D341Med (cell line): ENCODE data around the gene BCL2L12.

ENCODE experiments used
- DNase-seq: peaks from one replicate; pipeline ENCODE4 v3.0.0; 2012; ENCODE audit warnings: low spot score

BCL2L12 gene

DNA sequence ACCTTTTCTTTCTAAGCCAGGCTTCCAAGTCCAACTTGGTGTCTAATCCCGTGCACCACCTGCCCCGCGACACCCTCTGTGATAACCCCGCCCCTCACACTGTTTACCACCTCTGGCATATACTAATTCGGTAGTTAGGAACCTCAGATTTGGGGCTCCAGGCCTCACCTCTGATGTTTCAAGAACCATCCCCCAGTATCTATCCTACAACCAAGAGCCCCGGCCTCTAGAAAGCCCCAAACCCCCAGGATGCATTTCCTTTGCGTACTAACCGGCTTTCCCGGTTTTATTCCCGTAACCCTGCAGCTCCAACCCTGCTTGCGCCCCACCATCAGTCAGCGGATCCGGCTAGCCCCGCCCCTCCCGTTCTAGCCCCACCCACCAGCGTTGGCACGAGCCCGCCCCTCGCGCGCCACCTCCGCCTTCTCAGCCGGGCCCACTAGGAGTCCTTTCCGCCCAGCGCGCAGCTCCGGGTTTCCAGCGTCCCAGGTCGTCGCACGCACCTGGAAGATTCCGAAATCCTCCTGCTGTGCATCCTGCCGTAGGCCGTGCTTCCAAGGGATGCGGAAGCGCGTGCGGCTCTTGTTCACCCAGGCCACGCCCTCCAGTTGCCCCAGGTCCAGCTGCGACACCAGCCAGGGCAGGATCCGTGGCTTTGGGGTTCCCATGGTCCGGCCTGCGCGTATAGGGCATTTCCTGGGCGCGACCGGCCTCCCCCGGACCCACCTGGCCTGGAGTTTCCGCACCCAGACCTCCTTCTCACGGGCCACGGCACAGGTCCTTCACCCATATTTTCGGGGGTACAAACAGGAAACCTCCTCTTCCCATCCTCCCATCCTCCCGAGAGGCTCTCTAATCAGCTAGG is 1.3 kb upstream of the BCL2L12 start:
- peak; percentile 94 for DNase-seq

GRCh38 chr19:49665036-49665350 is 740 bp upstream of the BCL2L12 start:
- no peak for DNase-seq

GRCh38 chr19:49666120-49666444 is 349 bp downstream of the BCL2L12 start:
- no peak for DNase-seq

GRCh38 chr19:49667473-49667872 is 1.7 kb downstream of the BCL2L12 start:
- no peak for DNase-seq

DNA sequence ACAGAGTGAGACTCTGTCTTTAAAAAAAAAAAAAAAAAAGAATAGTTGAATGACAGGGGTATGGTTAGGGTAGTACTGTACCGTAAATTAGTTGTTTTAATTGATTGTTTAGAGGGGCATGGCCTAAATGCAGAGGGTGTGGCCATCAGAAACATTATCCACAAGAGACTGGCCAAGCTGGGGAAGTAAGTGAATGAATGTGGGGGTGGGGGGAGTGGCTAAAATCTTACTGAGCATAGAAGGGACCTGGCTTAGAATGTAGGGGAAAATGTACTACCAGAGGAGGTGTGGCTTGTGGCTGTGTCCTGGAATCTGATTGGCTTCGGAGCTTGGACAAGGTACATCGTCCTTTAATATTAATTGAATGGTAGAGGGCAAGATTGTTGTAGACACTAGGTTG is 3.8 kb downstream of the BCL2L12 start:
- DNase-seq = no peak

DNA sequence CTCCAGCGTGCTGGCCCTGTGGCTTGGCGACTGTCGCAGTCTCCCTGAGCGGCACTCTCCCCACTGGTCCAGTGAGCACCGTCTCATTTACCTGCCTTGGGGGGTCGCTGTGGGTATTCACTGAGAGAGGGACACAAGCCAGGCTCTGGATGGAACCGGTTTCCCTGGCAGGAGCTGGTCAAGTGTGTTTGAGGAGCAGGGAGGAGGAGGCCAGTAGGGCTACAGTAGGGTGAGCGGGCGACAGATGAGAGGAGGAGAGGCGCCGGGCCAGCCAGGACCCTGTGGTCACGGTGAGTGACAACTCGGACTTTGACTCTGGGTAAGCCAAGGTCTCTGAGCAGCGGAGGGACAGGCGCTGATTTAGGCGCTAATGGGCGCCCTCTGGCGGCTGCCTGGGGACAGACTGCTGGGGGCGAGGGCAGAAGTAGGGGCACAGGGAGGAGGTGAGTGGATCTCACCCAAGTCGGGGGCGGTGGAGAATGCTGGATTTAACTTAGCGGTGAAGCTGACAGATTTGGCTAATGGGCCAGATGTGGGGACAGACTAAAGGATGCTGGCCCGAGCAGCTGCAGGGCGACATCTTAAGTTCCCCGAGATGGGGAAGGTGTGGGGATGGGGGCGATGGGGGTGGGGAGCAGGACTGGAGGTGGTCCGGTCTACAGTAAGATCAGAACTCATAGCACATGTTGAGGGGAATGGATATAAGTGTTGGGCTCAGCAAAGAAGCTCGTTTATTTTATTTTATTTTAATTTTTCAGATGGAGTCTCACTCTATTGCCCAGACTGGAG is 6.6 kb downstream of the BCL2L12 start:
- peak; percentile 88 for DNase-seq

- DNase-seq = peak; percentile 79
Observed at GRCh38 chr19:49676136-49676783, 10.5 kb downstream of the BCL2L12 start.

DNA sequence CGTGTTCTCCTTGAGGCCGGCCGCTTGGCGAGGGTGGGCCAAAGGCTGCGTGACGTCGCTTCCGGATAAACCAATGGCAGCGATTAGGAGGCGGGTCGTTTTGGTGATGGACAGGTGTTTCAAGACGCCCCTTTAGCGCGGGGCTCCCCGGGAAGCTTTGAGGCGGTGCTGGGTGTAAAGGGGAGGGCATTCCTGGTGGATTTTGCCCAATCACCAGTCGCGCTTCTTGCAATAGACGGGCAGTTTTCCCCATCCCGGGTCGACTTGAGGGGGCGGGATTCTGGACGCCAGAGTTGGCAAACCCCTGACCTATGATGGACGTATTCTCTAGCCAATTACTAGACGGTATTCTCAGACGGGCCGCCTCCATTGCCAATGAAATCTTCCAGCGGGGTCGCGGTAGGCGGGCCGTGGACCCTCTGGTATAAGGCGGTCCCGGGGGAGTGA is 11.1 kb downstream of the BCL2L12 start:
- DNase-seq = peak; percentile 90

DNA sequence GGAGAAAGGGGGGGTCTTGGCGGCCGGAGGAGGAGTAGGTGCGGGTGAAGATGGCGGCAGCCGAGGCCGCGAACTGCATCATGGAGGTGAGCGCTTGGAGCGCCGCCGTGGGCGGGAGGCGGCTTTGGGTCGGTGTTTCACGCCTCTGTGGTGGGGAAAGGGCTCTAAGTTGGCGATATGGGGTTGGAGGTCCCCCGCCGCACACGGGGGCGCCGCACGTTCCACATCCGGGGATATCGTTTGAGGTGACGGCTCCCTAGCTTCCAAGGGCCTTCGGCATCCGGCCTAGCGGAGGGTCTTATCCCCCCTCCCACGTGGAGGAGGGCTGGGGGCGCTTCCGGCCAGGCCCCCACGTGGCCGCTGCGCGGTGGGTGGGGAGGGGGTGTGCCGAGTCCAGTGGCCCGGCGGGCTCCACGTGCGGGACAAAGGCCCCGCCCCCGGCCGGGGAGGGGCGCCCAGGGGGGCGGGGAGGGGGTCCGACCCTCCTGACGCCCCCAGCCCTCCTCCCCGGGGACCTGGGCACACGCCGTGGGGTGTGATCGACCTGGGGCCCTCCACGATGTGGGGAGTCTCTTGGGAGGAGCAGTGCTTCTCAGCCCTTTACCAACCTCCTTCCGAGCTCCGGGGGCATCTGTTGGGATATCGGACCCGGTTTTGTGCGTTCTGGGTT is 11.6 kb downstream of the BCL2L12 start, which contains the start of gene PRMT1:
Gene PRMT1, plus strand, starts transcription at position 41 of the 670 bp plus-strand sequence. Its CDS starts 10 bp downstream, at position 51.
- peak; percentile 67 for DNase-seq

GRCh38 chr19:49677901-49678674 is 12.4 kb downstream of the BCL2L12 start:
- peak; percentile 65 for DNase-seq

GRCh38 chr19:49678985-49679770 is 13.4 kb downstream of the BCL2L12 start:
- DNase-seq = peak; percentile 59

DNA sequence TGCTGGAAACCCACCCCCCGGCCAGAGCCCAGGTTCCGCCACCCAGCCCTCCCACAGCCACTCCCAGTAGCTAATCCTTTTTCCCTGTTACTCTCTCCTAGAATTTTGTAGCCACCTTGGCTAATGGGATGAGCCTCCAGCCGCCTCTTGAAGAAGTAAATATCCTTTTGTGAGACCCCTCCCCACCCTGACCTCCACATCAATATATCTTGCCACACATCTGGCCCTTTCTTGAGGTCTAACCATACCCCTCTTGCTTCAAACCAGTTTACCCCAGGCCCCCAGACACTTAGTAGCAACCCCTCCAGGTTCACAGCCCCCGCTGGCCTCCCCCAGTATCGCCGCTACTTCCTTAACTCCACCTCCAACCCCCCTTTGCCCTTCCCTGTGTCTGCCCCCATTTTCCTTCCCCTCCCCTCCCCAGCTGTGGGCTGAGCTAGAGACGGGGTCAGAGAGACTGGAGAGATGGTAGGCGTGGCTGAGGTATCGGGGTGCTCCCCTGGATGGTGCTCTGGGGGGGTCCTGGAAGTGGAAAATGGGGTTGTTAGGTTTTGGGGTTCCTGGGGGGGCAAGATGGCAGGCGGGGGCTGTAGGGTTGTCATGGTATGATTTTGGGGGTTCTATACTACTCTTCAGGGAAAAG is 14.2 kb downstream of the BCL2L12 start:
- no peak for DNase-seq

DNA sequence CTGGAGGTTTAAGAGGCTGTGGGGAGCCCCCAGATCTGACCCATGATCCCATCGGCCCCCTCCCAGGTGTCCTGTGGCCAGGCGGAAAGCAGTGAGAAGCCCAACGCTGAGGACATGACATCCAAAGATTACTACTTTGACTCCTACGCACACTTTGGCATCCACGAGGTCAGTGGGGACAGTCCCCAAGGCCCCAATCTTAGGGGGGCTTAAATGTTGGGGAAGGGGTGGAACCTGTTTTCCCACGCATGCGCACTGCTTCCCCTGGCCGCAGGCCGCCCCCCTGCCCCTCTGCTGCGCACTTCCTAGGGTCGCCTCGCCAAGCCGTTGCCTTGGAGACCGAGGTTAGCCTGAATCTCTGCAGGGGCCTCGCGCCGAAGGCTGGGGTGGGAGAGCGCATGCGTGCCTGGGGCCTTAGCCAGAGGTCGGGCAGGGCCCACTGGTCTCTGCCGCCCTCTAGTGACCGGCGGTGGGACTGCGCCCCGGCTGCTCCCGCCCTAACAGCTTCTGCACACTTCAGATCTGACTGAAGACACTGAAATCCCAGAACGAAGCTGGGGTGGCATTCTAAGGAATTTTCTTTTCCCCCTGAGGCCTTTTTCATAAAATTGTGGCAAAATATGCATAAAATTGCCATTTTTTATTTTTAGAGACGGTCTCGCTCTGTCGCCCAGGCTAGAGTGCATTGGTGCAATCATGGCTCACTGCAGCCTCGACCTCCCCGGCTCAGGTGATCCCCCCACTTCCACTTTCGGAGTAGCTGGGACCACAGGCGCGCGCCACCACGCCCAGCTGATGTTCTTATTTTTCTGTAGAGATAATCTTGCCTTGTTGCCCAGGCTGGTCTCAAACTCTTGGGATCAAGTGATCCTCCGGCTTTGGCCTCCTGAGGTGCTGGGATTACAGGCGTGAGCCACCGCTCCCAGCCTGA is 15.0 kb downstream of the BCL2L12 start:
- peak; percentile 96 for DNase-seq

- no peak for DNase-seq
Observed at GRCh38 chr19:49681830-49682229, 16.1 kb downstream of the BCL2L12 start.

GRCh38 chr19:49682274-49682673 is 16.5 kb downstream of the BCL2L12 start:
- DNase-seq = no peak

GRCh38 chr19:49683814-49684250 is 18.1 kb downstream of the BCL2L12 start:
- DNase-seq = no peak

DNA sequence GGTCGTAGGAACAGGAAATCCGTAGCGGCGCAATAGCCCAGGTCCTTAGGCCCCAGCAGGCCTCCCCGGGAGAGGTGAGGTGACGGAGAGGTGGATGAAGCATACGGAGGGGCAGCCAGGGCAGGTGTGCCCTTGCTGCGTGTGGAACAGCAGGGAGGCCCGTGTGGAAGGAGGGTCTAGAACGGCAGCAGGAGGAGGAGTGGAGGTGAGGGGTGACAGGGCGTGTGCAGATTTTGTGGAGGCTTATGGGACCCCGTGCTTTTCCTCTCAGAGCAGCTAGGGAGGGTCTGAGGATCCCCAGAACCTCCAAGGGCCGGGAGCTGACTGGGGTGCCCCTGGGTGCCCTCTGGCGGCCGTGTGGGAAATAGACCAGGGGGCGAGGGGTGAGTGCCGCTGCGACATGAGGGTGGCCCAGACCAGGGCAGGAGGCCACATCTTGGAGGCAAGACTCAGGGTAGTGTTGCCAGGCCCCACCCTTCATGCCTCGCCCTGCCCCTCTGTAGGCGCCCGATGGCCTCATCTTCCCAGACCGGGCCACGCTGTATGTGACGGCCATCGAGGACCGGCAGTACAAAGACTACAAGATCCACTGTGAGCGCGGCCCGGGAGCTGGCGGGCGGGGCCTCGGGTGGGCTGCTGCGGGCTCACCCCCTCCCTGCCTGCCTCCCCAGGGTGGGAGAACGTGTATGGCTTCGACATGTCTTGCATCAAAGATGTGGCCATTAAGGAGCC is 18.7 kb downstream of the BCL2L12 start:
- peak; percentile 68 for DNase-seq

GRCh38 chr19:49684983-49685553 is 19.3 kb downstream of the BCL2L12 start:
- DNase-seq = no peak
